IgD-negative memory B cell (primary cell): ENCODE measurements around the gene CELSR1. TPM values are rescaled to one million over a fixed set of nuclear protein-coding genes. Genes with fewer than 3 reads are reported as not detected.

Source experiments
- H3K27ac Mint-ChIP-seq, 3 donors: one replicate each; pipeline ENCODE4 v1.8.0; 2020 to 2022; ENCODE audit warnings: mild to moderate bottlenecking in 3 of 3, mixed read lengths in 3 of 3, moderate library complexity in 1 of 3
- H3K27me3 Mint-ChIP-seq: one replicate; pipeline ENCODE4 v1.8.0; 2021; ENCODE audit warnings: mixed read lengths
- H3K36me3 Mint-ChIP-seq: one replicate; pipeline ENCODE4 v1.8.0; 2020; ENCODE audit warnings: mild to moderate bottlenecking, mixed read lengths
- H3K4me1 Mint-ChIP-seq, 3 donors: one replicate each; pipeline ENCODE4 v1.8.0; 2020 to 2022; ENCODE audit warnings: mixed read lengths in 3 of 3, mild to moderate bottlenecking in 1 of 3
- H3K4me3 Mint-ChIP-seq, 4 donors: one replicate each; pipeline ENCODE4 v1.8.0; 2020 to 2022; ENCODE audit warnings: mild to moderate bottlenecking in 4 of 4, mixed read lengths in 4 of 4, moderate library complexity in 3 of 4
- H3K9me3 Mint-ChIP-seq, 3 donors: one replicate each; pipeline ENCODE4 v1.8.0; 2020 to 2021; ENCODE audit warnings: mixed read lengths in 3 of 3, mild to moderate bottlenecking in 1 of 3
- polyA plus RNA-seq: library from polyadenylated mRNA; unstranded; fragments of 300-500 nt; fragmentation: Illumina TruSeq; gene quantifications from one replicate; pipeline ENCODE4 v1.2.3, GENCODE V29; 2021

Gene CELSR1
- polyA plus RNA-seq, 1 donor from 2014 or later = 5.2 TPM

DNA sequence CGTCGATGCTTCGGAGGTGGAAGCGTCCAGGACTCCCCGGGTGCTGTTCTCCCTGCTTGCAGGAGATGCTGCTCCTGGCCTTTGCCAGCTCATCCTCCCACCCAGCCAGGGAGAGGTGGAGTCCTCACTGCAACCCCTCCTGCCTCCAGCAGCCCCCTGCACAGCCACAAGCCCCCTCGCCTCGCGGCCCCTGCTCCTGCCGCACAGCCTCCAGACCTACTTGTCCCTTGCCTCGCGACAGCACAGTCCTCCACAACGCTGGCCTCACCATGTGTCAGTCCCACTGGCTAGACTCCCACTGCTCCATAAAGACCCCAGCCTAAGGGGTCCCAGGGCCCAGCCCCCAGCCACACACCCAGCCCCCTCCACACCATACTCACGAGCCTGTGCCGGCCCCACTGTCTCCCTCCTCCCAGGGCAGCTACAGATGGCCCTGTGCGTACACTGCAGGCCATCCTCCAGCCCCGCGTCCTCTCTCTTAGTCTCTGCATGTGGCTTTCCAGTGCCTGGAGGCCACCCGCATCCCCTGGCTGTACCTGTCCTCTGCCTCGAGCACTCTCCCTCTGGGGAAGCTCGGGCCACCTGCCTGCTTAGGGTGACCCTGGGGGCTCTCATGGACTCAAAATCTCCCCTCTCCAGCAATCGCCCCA is 91.5 kb downstream of the CELSR1 start:
- H3K27ac Mint-ChIP-seq = no peak overlapping the region
- H3K36me3 Mint-ChIP-seq = peaks cover 5% of the 10 kb centered on the region
- H3K4me3 Mint-ChIP-seq = no peak overlapping the region
- H3K9me3 Mint-ChIP-seq = no peaks in the 10 kb centered on the region
- H3K27me3 Mint-ChIP-seq = peaks cover 3% of the 10 kb centered on the region
- H3K4me1 Mint-ChIP-seq = peaks cover 0 to 3% (median 2%) of the 10 kb centered on the region in 3 donors

DNA sequence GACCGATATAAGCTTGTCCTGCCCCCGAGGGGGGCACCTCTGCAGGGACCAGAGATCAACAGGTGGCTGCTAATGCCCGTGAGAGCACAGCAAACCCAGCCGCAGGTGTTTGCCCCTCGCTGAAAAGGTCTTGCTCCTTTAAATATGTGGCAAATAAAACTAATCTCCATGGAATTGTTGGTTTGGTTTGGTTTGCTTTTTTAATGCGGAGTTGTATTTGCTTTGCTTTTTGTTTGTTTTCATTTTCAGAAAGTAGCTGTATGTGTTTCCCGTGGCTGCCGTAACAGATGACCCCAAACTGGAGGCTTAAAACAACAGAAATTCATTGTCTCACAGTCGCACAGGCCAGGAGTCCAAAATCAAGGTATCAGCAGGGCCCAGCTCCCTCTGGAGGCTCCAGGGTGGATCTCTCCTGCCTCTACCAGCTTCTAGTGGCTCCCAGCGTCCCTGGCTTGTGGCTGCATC is 93.0 kb downstream of the CELSR1 start:
- Mint-ChIP-seq H3K36me3 (peaks cover 5% of the 10 kb centered on the region), H3K4me3 (no peak overlapping the region), H3K9me3 (no peaks in the 10 kb centered on the region), H3K27me3 (peaks cover 3% of the 10 kb centered on the region), H3K27ac (no peak overlapping the region), H3K4me1 (peaks cover 0 to 3% (median 2%) of the 10 kb centered on the region in 3 donors)

DNA sequence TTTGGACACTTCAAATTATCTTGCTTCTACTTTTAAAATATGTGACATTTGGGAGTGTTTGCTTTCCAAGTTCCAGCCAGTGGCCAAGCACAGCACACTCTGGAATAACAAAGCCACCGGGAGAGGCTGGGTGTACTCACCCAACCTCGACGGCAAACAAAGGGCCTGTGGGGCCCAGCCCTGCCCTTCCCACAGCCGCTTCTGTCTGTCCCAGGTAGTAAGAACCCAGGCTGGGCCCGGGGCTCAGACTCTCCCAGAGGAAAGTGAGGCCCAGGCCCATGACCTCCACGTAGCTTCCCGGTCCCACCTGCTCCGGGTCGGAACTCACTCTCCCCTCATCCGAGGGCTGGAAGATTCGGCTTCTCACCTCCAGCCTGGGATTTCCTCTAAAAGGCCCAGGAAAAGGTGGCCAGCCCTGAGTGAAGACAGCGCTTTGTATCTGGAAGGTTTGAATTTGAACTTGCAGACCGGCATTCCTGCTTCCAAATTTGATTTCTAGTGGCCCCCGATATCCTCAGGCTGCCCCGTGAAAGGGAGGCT is 93.5 kb downstream of the CELSR1 start:
- H3K4me1 Mint-ChIP-seq = peaks cover 0 to 3% (median 2%) of the 10 kb centered on the region in 3 donors
- H3K4me3 Mint-ChIP-seq = no peak overlapping the region
- peaks cover 3% of the 10 kb centered on the region for H3K27me3 Mint-ChIP-seq
- no peaks in the 10 kb centered on the region for H3K9me3 Mint-ChIP-seq
- H3K36me3 Mint-ChIP-seq = peaks cover 5% of the 10 kb centered on the region
- H3K27ac Mint-ChIP-seq = no peak overlapping the region

DNA sequence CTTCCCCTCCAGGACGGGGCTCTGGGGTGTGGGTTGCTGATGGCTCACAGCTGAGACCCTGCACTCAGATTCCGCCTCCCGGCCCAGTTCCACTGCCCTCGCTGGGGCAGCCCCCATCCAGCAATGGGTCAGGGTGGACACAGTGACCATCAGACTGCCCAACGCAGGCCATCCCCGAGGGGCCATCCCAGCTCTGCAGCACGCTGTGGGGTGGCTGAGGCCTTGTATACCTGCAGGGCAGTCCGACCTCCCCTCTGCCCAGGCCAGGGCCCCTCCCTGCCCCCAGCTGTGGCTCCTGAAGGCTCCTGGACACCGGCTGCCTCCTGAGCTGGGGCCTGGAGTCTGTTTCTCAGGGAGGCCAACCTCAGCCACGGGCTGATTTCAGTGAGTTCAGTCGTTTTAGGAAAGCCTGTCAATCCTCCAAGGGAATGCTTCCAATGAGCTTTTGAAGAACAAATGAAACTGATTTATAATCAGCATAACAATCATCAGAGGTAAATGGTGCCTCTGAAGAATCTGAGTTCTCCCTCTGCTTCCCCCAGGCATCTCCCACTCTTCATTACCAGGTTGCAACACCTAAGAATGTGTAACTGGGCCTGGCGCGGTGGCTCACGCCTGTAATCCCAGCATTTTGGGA is 95.1 kb downstream of the CELSR1 start:
- peaks cover 0 to 8% (median 4%) of the 10 kb centered on the region in 3 donors for H3K4me1 Mint-ChIP-seq
- H3K27me3 Mint-ChIP-seq = peaks cover 3% of the 10 kb centered on the region
- H3K9me3 Mint-ChIP-seq = no peaks in the 10 kb centered on the region
- H3K36me3 Mint-ChIP-seq = peaks cover 2% of the 10 kb centered on the region
- peak overlapping the region in 1 of 4 donors; percentile 22 for H3K4me3 Mint-ChIP-seq
- H3K27ac Mint-ChIP-seq = no peak overlapping the region

DNA sequence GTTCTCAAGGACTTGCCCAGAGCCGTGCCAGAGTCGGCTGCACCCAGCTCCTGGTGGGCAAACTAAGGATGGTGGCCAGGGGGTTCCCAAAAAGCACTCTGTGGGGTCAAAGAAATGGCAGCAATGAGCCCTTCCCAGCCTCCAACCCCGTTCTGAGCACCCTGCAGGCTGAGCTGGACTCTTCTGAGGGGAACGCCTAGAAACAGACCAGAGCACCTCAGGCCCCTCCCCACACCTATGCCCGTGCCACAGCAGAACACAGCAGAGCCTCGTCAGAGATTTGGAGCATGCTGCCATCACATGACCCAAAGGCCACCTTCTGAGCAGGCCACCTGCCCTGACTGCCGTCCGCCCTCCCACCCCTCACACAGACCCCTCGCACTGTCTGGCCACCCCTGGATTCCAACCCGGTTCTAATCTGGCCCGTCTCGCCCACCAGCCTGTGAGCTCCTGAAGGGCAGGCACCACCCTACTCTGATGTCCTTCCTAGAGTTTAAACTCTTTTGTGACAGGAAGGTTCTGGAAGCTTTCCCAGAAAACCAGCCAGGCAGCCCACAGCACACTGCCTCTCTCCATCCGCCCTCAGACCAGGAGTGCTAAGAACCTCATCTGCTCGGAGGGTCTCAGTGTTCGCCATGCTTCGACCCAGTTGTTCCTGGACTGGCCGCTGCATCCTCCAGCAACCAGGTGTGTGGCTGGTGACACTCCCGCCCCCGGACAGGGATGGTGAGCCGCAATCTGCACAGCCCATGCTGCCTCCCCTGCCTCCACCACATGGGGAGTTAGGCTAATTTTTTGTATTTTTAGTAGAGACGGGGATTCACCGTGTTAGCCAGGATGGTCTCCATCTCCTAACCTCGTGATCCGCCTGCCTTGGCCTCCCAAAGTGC is 97.6 kb downstream of the CELSR1 start:
- Mint-ChIP-seq H3K36me3 (peaks cover 2% of the 10 kb centered on the region), H3K9me3 (no peaks in the 10 kb centered on the region), H3K4me3 (no peak overlapping the region), H3K27ac (peak overlapping the region in 2 of 3 donors; percentile 14 to 39), H3K27me3 (peaks cover 3% of the 10 kb centered on the region), H3K4me1 (peaks cover 0 to 12% (median 4%) of the 10 kb centered on the region in 3 donors)

DNA sequence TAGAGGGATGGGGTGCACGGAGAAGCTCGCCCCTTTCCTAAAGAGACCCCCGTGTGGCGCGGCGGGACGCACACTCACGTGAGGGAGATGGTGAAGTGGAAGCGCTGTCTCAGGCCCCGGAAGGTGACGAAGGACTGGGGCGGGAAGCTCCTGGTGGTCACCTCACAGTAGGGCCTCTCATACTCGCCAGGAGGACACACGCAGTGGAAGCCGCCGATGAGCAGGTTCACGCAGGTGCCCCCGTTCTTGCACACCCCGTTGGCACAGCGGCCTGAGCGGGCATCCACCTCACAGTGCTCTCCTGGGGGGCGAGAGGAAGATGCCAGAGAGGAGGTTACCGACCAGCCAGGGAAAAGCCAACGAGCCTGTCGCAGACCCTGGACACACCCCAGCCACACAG is 98.3 kb downstream of the CELSR1 start:
- Mint-ChIP-seq H3K27me3 (peaks cover 3% of the 10 kb centered on the region), H3K9me3 (no peaks in the 10 kb centered on the region), H3K4me3 (no peak overlapping the region), H3K27ac (no peak overlapping the region), H3K4me1 (peaks cover under 1 to 12% (median 3%) of the 10 kb centered on the region in 3 donors), H3K36me3 (peaks cover 2% of the 10 kb centered on the region)

DNA sequence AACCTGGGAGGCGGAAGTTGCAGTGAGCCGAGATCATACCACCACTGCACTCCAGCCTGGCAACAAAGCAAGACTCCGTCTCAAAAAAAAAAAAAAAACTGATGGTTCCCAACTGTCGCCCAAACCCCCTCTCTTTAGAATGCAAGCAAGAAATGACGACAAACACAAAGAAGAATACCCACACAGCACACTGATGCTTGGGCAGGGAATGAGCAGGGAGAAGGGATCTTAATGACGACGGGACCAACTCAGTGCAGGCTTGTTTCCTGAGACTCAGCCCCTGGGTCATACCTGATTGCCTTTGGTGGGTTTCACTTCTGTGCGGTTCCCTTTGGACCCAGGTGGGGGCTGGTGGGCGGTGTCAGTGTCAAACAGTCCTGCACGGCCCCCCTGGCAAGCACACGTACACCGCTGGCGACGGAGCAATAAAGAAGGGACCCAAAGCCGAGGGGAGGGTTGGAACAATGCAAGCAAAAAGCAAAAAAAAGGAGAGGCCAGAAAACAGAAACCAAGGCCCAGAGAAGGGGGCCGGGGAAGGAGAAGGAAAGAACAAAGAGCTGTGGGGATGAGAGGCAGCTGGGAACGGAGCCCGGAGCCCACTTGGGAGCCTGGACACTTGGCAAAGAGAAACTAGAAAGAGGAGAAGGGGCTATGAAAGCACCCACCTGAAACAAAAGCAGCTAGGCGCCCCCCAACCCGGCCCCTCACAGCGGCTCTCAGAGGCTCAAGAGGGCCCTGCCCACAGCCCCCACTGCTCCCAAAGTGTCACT is 99.6 kb downstream of the CELSR1 start:
- no peak overlapping the region for H3K4me3 Mint-ChIP-seq
- no peak overlapping the region for H3K27ac Mint-ChIP-seq
- H3K9me3 Mint-ChIP-seq = no peaks in the 10 kb centered on the region
- peaks cover 3% of the 10 kb centered on the region for H3K27me3 Mint-ChIP-seq
- peaks cover 2% of the 10 kb centered on the region for H3K36me3 Mint-ChIP-seq
- peaks cover 5 to 17% (median 6%) of the 10 kb centered on the region in 3 donors for H3K4me1 Mint-ChIP-seq

DNA sequence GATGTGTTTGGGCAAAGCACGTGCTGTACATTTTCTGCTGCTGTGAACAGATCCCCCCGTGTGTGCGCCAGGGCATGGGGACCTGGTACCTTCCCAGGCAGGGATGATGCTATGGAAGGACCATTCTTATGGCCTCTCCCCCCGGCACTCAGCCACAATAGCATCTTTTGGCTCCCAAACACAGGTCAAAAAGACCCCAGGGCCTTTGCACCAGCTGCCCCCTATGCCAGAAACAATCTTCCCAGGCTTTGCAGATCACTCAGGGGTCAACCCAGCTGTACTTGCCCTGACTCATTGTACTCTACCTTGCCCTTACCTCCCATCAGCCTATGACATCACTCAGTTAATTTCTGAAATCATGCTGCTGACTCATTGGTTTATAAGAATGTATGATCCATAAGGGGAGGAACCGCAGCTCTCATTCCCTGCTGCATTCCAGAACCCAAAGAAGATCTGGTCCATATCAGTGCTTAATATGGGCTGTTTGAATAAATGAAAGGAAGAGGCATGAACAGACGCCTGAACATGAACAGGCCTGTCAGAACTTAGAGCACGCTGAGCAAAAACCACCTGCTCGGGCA is 100.7 kb downstream of the CELSR1 start:
- H3K9me3 Mint-ChIP-seq = no peaks in the 10 kb centered on the region
- H3K36me3 Mint-ChIP-seq = peaks cover 5% of the 10 kb centered on the region
- no peak overlapping the region for H3K27ac Mint-ChIP-seq
- no peak overlapping the region for H3K4me3 Mint-ChIP-seq
- peaks cover 3% of the 10 kb centered on the region for H3K27me3 Mint-ChIP-seq
- H3K4me1 Mint-ChIP-seq = peaks cover 11 to 23% (median 13%) of the 10 kb centered on the region in 3 donors

DNA sequence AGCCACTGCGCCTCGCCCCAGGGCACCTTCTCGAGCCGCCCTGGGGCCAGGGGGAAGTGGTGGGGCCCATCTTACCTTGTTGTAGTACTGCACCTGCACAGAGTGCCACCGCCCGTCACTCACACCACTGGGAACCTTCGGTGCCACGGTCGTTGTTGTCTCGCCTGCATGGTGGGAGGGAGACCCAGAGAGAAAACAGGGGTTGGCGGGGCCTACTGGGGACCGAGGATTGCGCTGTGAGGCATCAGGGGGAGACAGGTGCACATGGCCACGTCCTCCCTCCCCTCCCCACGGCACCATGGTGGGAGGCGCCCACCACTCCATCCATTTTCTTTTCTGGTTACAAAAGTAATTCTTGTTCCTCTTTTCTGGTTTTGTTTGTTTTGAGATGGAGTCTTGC is 104.1 kb downstream of the CELSR1 start:
- H3K4me3 Mint-ChIP-seq = peak overlapping the region; percentile 87 to 98 (median 94)
- no peaks in the 10 kb centered on the region for H3K9me3 Mint-ChIP-seq
- H3K27ac Mint-ChIP-seq = peak overlapping the region; percentile 86 to 98 (median 98)
- peaks cover 11 to 23% (median 16%) of the 10 kb centered on the region in 3 donors for H3K4me1 Mint-ChIP-seq
- H3K27me3 Mint-ChIP-seq = no peaks in the 10 kb centered on the region
- peaks cover 8% of the 10 kb centered on the region for H3K36me3 Mint-ChIP-seq

DNA sequence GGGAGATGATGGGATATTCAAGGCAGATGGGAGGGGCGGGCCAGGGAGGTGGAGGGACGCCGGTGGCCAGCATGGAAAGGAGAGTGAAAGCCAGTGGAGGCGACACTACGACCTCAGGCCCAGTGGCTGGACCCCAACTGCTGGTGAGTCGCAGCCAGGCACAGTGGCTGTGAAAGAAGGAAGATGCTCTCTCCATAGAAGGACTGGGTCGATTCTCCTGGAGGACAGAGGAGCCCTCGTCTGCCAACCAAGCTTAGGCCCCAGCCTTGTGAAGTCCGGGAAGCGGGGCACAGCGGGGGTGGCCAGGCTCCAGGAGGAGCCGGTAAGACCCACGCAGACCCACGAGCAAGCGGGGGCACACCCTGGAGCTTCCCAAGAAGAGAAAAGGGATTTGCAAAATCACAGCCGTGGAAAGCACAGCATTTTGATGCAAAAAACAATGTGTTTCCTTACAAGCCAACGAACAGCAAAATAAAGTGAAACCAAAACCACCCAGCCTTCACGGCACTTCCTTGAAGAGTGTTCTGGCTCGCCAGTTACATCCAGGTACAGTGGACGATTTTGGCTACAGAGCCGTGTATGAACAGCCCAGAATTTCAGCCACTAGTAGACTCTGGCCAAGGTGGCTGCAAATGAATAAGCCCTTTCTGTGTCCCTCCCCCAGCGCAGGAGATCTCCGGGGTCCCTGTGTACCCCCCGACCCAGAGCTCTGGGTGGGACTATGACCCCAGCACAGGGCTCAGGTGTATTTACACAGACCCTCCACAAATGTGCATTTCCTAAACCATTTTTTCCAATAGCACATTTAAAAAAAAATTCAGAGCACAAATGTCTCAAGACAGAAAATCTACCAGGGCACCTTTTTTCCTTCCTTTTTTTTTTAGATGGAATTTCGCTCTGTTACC is 105.0 kb downstream of the CELSR1 start:
- Mint-ChIP-seq H3K27ac (peak overlapping the region; percentile 86 to 98 (median 98)), H3K4me1 (peaks cover 11 to 20% (median 16%) of the 10 kb centered on the region in 3 donors), H3K4me3 (peak overlapping the region; percentile 87 to 98 (median 94)), H3K36me3 (peaks cover 8% of the 10 kb centered on the region), H3K27me3 (no peaks in the 10 kb centered on the region), H3K9me3 (no peaks in the 10 kb centered on the region)

DNA sequence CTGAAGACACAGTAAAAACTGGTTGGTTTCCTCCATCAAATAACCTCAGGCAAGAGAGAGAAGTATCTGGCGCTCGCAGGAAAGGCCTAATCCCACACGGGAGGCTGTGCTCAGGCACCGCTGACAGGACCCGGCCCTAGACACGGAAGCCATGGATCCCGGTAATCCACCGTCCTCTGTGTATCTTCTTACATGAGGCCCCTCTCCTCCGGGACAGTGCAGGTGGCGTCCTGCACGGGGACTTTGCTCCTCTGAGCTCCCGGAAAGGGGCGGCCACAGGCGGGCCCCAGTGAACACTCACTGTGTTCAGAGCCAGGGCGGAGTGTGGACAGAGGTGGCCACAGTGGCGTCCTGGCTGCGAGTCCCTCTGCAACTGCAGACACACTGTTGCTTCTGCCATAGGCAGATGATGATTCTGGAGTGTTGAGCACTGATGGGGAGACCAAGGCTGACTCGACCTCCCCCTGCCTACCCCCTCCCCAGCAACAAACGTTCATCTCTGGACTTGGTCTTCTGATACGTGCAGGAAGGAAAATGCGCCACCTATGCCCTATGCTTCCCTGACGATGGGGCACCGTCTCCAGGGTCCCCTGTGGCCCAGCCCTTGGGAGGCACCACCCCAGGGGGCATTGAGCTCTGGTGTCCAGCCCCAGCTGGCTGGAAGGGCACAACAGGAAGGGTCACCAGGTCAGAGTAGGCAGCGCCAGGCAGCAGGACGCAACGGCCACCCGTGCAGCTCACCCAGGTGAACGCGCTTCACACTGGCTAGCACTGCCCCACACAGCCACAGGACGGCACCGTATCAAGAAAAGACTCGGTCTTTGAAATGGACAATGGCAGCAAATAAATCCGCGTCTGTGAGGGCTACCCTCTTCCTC is 106.2 kb downstream of the CELSR1 start:
- Mint-ChIP-seq H3K4me1 (peaks cover 11 to 22% (median 16%) of the 10 kb centered on the region in 3 donors), H3K4me3 (peak overlapping the region; percentile 22 to 97 (median 90)), H3K36me3 (peaks cover 8% of the 10 kb centered on the region), H3K27me3 (peaks cover 1% of the 10 kb centered on the region), H3K9me3 (no peaks in the 10 kb centered on the region), H3K27ac (peak overlapping the region; percentile 39 to 98 (median 98))

DNA sequence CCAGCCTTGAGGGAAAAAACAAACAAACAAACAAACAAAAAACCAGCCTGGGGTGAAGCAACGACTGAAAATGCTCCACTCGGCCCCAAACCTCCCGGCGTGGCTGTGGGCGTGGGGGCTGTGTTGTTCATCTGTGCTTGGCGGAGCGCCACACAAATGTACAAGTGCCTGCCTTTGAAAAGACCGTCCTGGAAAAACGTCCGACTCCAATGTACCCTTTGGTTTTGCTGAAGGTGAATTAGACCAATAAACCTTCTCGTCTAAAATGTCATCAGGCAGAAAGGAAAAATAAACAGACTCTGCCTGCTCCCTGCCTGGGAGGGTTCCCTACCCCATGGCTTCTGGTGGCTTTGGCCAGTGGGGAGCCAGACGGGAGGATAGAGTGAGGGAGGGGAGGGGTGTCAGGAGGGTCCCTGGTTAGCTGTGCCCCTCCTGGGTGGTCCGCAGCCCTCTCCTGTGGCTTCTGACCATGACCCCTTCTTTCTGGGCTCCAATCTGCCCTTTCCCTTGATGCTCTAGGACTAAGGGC is 108.0 kb downstream of the CELSR1 start:
- no peak overlapping the region for H3K4me3 Mint-ChIP-seq
- H3K27ac Mint-ChIP-seq = no peak overlapping the region
- peaks cover 1% of the 10 kb centered on the region for H3K27me3 Mint-ChIP-seq
- peaks cover 10% of the 10 kb centered on the region for H3K36me3 Mint-ChIP-seq
- peaks cover 0 to 2% (median 0%) of the 10 kb centered on the region in 3 donors for H3K9me3 Mint-ChIP-seq
- peaks cover 18 to 25% (median 19%) of the 10 kb centered on the region in 3 donors for H3K4me1 Mint-ChIP-seq
